ENCODE measurements around the gene SLC22A15.

The SLC22A15 gene

GRCh38 chr1:116115476-116116439 is 139.4 kb downstream of the SLC22A15 start:
- H3K27ac ChIP-seq (ENCODE audit: extremely low read depth, low read depth, low read length): no peak overlapping the region
- H3K4me3 ChIP-seq (ENCODE audit: low read depth, low read length): no peak overlapping the region
- CTCF ChIA-PET: interaction anchor here (0.6 kb wide), 1 partner anchor 944 kb away, joined by 3 read pairs; the partner anchor contains the start of gene TTF2
- H3K9me3 ChIP-seq (ENCODE audit: control insufficient read depth, insufficient read depth, low read depth, low read length): no peaks in the 10 kb centered on the region
- TF ChIP-seq HOXA7 (CRISPR knock-in tag; IDR thresholded peaks at IDR 0.05; ENCODE audit: borderline replicate concordance) (no peak), MYNN (tag by site-specific recombination; IDR thresholded peaks at IDR 0.05; ENCODE audit: borderline replicate concordance) (no peak), ZNF677 (tag by site-specific recombination; IDR thresholded peaks at IDR 0.05) (no peak), MEIS1 (CRISPR knock-in tag; IDR thresholded peaks at IDR 0.05; ENCODE audit: borderline replicate concordance) (no peak), ZNF518A (tag by site-specific recombination; conservative IDR thresholded peaks at IDR 0.05; ENCODE audit: low read depth) (no peak), KLF10 (tag by site-specific recombination; IDR thresholded peaks at IDR 0.05) (no peak)
- peaks cover 7% of the 10 kb centered on the region; the same call in 1 of the 2 replicates for H3K4me1 ChIP-seq (ENCODE audit: control insufficient read depth, insufficient read depth, low read length)
- H3K36me3 ChIP-seq (ENCODE audit: control insufficient read depth in 2 of 2, insufficient read depth in 1 of 2, low read length in 2 of 2): no peaks in the 10 kb centered on the region
- POLR2A ChIA-PET: no interaction called here

GRCh38 chr1:116118471-116118870 is 142.2 kb downstream of the SLC22A15 start:
- Histone ChIP-seq H3K27ac (ENCODE audit: extremely low read depth, low read depth, low read length) (no peak overlapping the region), H3K4me3 (ENCODE audit: low read depth, low read length) (no peak overlapping the region), H3K4me1 (ENCODE audit: control insufficient read depth, insufficient read depth, low read length) (no peaks in the 10 kb centered on the region), H3K36me3 (ENCODE audit: control insufficient read depth in 2 of 2, insufficient read depth in 1 of 2, low read length in 2 of 2) (no peaks in the 10 kb centered on the region), H3K9me3 (ENCODE audit: control insufficient read depth, insufficient read depth, low read depth, low read length) (no peaks in the 10 kb centered on the region)
- TF ChIP-seq ZFP3 (tag by site-specific recombination; IDR thresholded peaks at IDR 0.05; ENCODE audit: low read depth): no peak
- TF ChIP-seq OSR2 (tag by site-specific recombination; IDR thresholded peaks at IDR 0.05): no peak
- no peak for TF ChIP-seq ZNF629 (tag by site-specific recombination; IDR thresholded peaks at IDR 0.05)
- TF ChIP-seq ZNF23 (tag by site-specific recombination; IDR thresholded peaks at IDR 0.05; ENCODE audit: borderline replicate concordance): no peak
- no peak for TF ChIP-seq ZBTB21 (tag by site-specific recombination; IDR thresholded peaks at IDR 0.05)
- no peak for TF ChIP-seq GFI1B (tag by site-specific recombination; IDR thresholded peaks at IDR 0.05)
- ChIA-PET CTCF (interaction anchor here (0.6 kb wide), 1 partner anchor 490 kb away, joined by 3 read pairs; no protein-coding TSS in a partner anchor), POLR2A (no interaction called here)
